Measurements from ENCODE around the gene CLCA4.
"Not testable (repeated sequence)": the region's sequence is repeated elsewhere in the genome, so short reads cannot be mapped to it uniquely, and the experiment has no call there.

CLCA4 gene

GRCh38 chr1:86537928-86538695 is 8.8 kb upstream of the CLCA4 start:
- FAIRE-seq: no peak

GRCh38 chr1:86538775-86539174 is 8.1 kb upstream of the CLCA4 start:
- FAIRE-seq: no peak

GRCh38 chr1:86541859-86542258 is 5.0 kb upstream of the CLCA4 start:
- FAIRE-seq: no peak

GRCh38 chr1:86542631-86543030 is 4.2 kb upstream of the CLCA4 start:
- no peak for FAIRE-seq

- FAIRE-seq: no peak
Measured at GRCh38 chr1:86548839-86549238, 2.0 kb downstream of the CLCA4 start.

- no peak for FAIRE-seq
Measured at GRCh38 chr1:86551305-86551704, 4.4 kb downstream of the CLCA4 start.

GRCh38 chr1:86552376-86552775 is 5.5 kb downstream of the CLCA4 start:
- FAIRE-seq: no peak

GRCh38 chr1:86557739-86558138 is 10.9 kb downstream of the CLCA4 start:
- no peak for FAIRE-seq

- no peak for FAIRE-seq
Measured at GRCh38 chr1:86563849-86564248, 17.0 kb downstream of the CLCA4 start.

GRCh38 chr1:86567341-86567740 is 20.5 kb downstream of the CLCA4 start:
- no peak for FAIRE-seq

- no peak for FAIRE-seq
Measured at GRCh38 chr1:86567878-86568277, 21.0 kb downstream of the CLCA4 start.

GRCh38 chr1:86573763-86574484 is 27.0 kb downstream of the CLCA4 start:
- FAIRE-seq: no peak

GRCh38 chr1:86581231-86581630 is 34.4 kb downstream of the CLCA4 start:
- no peak for FAIRE-seq

- no peak for FAIRE-seq
Measured at GRCh38 chr1:86582161-86582560, 35.3 kb downstream of the CLCA4 start.

- no peak for FAIRE-seq
Measured at GRCh38 chr1:86583032-86583431, 36.2 kb downstream of the CLCA4 start.

GRCh38 chr1:86583593-86583992 is 36.7 kb downstream of the CLCA4 start:
- FAIRE-seq: no peak

- no peak for FAIRE-seq
Measured at GRCh38 chr1:86594284-86594770, 47.4 kb downstream of the CLCA4 start.

- FAIRE-seq: no peak
Measured at GRCh38 chr1:86596224-86596623, 49.3 kb downstream of the CLCA4 start.

GRCh38 chr1:86596741-86597290 is 49.9 kb downstream of the CLCA4 start:
- FAIRE-seq: no peak

- FAIRE-seq: not testable (repeated sequence)
Measured at GRCh38 chr1:86606080-86606479, 59.2 kb downstream of the CLCA4 start.

- FAIRE-seq: no peak
Measured at GRCh38 chr1:86616433-86616832, 69.6 kb downstream of the CLCA4 start.

GRCh38 chr1:86616871-86617270 is 70.0 kb downstream of the CLCA4 start:
- FAIRE-seq: no peak

GRCh38 chr1:86618358-86618757 is 71.5 kb downstream of the CLCA4 start:
- FAIRE-seq: no peak

GRCh38 chr1:86619313-86619712 is 72.4 kb downstream of the CLCA4 start:
- no peak for FAIRE-seq
